ENCODE results near the gene SH2D7. TPM values are rescaled to one million over a fixed set of nuclear protein-coding genes. Genes with fewer than 3 reads are reported as not detected.

The SH2D7 gene
- total RNA-seq, 1 donor from 2014 or later: not detected

DNA sequence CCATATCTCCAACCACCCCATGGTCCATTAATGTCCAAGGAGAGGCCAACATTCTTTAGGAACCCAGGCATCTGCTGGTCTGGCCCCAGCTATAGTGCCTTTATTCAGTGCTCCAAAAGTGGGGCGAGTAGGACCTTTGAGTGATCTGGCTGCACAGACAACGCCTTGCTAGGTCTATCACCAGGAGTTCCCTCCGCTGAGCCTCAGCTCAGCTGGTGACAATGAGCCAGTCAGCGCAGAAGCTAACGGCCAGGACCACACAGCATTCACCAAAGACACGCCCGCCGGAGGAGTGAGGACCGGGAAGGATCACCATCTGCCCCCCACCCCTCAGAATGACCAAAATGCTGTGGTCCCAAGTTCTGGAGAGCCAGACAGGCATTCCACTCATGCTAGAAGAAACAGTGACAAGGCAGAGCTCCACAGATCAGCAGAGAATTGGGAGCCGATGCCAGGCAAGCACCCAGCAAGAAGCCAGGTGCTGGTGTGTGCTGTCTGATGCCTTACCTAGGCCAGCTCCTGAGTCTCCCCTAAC, 33.9 kb upstream of the SH2D7 start:
- ATAC-seq (ENCODE audit: poor library complexity) (no peak), DNase-seq (no peak)
- intact Hi-C loops (cut with DNase I): no loop called here

DNA sequence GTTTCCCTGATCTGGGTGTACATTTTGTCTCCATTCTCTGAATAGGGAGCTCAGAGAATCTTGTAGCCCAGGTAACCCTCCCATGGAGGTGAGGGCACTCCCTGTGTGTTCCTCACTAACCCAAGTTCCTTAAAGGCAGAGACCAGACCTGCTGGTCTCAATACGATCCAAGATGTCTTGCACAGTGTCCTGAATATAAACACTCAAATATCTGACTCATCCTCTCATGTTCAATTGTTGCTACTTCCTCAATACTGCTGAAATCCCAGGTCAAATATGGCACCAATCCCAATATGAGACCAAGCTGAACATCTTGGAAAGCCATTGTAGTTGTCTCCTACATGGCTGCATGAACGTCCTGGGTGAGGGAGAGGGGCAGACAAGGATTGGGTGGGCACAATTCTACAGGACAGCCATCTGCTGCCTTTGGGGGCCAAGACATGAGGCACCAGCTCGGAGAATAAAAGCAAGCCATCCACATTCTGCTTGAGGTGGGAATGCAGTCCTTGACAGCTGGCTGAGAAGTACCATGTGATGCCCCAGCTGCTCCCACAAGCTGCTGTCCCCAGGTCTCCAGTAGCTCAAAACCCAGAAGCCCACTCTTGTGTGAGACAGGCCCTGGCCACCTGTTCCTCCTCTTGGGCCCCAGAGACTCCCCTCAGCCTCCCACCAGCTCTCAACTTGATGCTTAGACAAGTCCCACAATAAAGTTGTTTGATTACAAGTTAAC, 33.1 kb upstream of the SH2D7 start:
- no peak for ATAC-seq (ENCODE audit: poor library complexity)
- no peak for DNase-seq
- intact Hi-C loops (cut with DNase I): no loop called here

- ATAC-seq (ENCODE audit: poor library complexity) (no peak), DNase-seq (no peak)
- intact Hi-C loops (cut with DNase I): no loop called here
Observed at GRCh38 chr15:78060232-78060631, 32.1 kb upstream of the SH2D7 start.

- ATAC-seq (ENCODE audit: poor library complexity): no peak
- intact Hi-C loops (cut with DNase I): no loop called here
- no peak for DNase-seq
Observed at GRCh38 chr15:78061963-78062427, 30.4 kb upstream of the SH2D7 start.

DNA sequence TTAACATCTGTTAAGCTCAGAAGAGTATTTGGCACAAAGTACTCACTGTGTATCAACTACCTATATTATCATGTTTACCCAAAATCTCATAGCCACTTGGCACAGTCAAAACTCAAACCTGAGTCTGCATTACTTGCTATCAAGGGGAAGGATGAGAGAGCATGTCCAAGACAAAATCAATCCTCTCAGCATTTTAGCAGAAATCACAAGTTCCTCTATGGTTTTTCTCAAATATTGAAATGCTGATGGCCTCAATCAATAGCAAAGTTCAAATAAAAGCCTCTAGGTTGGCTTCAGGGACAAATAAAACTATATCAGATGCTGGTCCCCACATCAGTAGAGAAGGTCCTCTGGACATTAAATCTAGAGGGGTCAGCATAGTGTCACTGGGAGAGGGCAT, 29.1 kb upstream of the SH2D7 start:
- DNase-seq: no peak
- no peak for ATAC-seq (ENCODE audit: poor library complexity)
- intact Hi-C loops (cut with DNase I): no loop called here

GRCh38 chr15:78063970-78064385, 28.4 kb upstream of the SH2D7 start:
- intact Hi-C loops (cut with DNase I): no loop called here
- ATAC-seq (ENCODE audit: poor library complexity) (no peak), DNase-seq (no peak)

DNA sequence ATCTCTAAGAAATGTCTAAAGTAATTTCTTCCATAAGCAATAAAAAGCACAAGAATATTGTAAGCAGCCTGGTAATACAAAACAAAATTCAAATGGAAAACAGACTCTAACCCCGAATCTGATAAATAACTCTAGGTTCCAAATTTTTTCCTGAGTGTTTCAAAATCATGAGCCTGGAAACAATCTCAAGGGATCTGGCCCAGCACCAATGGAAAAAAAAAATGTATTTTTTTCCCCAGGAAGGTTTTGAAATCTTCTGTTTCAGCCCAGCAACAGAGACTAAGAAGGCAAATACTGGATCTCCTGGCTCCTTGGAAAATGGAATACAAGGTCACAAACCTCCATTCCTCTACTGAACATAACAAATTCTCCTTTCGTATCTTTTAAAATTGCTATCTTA, 27.8 kb upstream of the SH2D7 start:
- ATAC-seq (ENCODE audit: poor library complexity) (peak; percentile 62), DNase-seq (no peak)
- intact Hi-C loops (cut with DNase I): no loop called here

GRCh38 chr15:78065284-78065872, 27.0 kb upstream of the SH2D7 start:
- ATAC-seq (ENCODE audit: poor library complexity) (peak; percentile 81), DNase-seq (peak; percentile 74)
- intact Hi-C loops (cut with DNase I): no loop called here

- ATAC-seq (ENCODE audit: poor library complexity) (no peak), DNase-seq (no peak)
- intact Hi-C loops (cut with DNase I): no loop called here
Observed at GRCh38 chr15:78065973-78066946, 26.1 kb upstream of the SH2D7 start.

GRCh38 chr15:78067328-78068228, 24.8 kb upstream of the SH2D7 start:
- DNase-seq (peak; percentile 50), ATAC-seq (ENCODE audit: poor library complexity) (no peak)
- intact Hi-C loops (cut with DNase I): no loop called here

DNA sequence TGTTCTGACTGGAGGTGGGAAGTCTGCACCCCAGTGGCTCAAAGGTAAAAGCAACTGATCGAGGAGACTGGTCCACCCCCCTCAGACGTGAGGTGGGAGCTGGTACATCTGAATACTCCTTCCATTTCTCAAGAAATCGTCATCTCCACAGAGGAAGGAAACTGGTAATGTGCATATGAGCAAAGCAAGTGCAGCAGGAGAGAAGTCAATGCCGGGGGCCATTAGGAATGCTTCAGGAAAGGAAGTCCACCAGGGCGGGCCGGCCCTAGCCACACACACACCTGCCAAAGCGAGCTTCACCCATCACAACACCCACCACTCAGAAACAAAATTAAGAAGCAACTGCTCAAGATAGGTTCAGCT, 23.3 kb upstream of the SH2D7 start:
- intact Hi-C loops (cut with DNase I): no loop called here
- DNase-seq: no peak
- no peak for ATAC-seq (ENCODE audit: poor library complexity)

DNA sequence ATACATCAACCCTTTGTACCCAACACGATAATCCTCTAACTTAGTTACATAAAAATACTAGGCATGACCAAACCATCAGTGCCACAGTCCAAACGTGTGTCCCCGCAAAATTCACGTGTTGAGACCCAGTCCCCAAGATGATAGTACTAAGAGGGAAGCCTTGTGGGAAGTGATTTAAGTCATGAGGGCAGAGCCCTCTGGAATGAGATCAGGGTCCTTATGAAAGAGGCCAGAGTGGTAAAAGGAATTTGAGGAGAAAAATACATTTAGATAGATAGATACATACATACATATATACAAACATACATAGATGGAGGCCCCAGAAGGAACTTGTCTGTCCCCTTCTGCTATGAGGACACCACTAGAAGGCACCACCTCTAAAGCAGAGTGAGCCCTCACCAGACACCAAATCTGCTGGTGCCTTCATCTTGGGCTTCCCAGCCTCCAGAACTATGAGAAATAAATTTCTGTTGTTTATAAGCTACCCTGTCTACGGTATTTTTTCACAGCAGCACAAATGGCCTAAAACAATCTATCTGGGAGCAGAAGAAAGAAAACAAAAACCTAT, 22.8 kb upstream of the SH2D7 start:
- DNase-seq (no peak), ATAC-seq (ENCODE audit: poor library complexity) (no peak)
- intact Hi-C loops (cut with DNase I): no loop called here

DNA sequence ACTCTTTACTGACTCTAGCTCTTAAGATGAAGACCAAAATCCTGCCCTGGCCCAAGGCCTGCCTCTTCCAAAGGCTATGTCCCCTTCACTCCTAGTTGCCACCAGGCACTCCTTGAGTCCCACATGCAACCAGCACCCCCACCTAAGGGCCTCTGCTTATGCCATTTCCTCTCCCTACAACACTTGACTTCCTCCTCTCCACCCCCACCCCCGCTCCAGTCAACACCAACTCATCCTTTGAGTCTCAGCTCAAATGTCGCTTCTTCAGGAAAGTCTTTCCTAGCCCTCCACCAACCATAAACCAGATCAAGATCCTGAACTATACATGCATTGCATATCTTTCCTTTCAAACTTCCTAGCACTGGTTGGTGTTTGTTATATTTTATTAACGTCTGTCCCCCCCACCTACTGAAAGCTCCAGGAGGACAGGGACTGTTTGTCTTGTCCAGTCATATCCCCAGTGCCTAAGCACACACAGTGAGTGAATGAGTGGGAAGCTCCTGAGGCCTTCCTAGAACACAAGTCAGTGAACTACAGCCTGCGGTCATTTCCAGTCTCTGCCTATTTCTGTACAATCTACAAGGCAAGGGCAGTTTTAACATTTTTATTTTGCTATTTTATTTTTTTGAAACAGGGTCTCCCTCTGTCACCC, 22.2 kb upstream of the SH2D7 start:
- ATAC-seq (ENCODE audit: poor library complexity): no peak
- DNase-seq: no peak
- intact Hi-C loops (cut with DNase I): no loop called here

DNA sequence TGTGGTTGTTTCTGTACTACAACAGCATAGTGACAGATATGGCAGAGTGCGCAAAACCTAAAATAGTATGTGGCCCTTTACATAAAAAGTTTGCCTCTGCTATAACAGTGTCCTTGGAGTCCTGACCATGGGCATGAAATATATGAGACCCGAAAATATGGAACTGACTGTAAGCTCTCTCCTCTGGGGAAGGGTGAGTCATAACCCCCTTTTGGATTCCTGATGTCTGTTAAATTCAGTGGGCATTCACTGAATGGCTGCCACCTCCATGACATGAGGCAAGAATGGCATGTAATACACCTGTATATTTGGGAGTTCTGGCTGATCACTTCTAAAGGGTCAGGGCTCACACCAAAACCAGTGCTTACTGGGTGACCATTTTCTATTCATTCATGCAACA, 21.0 kb upstream of the SH2D7 start:
- DNase-seq (no peak), ATAC-seq (ENCODE audit: poor library complexity) (no peak)
- intact Hi-C loops (cut with DNase I): no loop called here

- DNase-seq (no peak), ATAC-seq (ENCODE audit: poor library complexity) (peak; percentile 24)
- intact Hi-C loops (cut with DNase I): no loop called here
Observed at GRCh38 chr15:78072080-78072892, 20.1 kb upstream of the SH2D7 start.

- intact Hi-C loops (cut with DNase I): no loop called here
- ATAC-seq (ENCODE audit: poor library complexity): no peak
- no peak for DNase-seq
Observed at GRCh38 chr15:78073046-78073787, 19.1 kb upstream of the SH2D7 start.

All from Right ventricle myocardium superior (tissue), 1 donor.